ENCODE data around the gene REC8.

REC8 gene

GRCh38 chr14:24171422-24172260 is at the start of gene REC8:
Gene REC8, plus strand, starts transcription at chr14:24172080. Its CDS starts 473 bp downstream, at chr14:24172553.
- DNase-seq: peak; percentile 94

GRCh38 chr14:24122416-24122815 is 49.5 kb upstream of the REC8 start:
- no peak for DNase-seq

GRCh38 chr14:24122898-24123297 is 49.0 kb upstream of the REC8 start:
- no peak for DNase-seq

- DNase-seq: no peak
Observed at GRCh38 chr14:24123424-24124417, 48.2 kb upstream of the REC8 start.

GRCh38 chr14:24126939-24127338 is 44.9 kb upstream of the REC8 start:
- no peak for DNase-seq

GRCh38 chr14:24127673-24128072 is 44.2 kb upstream of the REC8 start:
- no peak for DNase-seq

- DNase-seq: no peak
Observed at GRCh38 chr14:24129410-24129998, 42.4 kb upstream of the REC8 start.

GRCh38 chr14:24130380-24130716 is 41.5 kb upstream of the REC8 start, which contains the start of gene FITM1:
Gene FITM1, plus strand, starts transcription at chr14:24130659. Its CDS starts 905 bp downstream, at chr14:24131564.
- no peak for DNase-seq

GRCh38 chr14:24130717-24131548 is 40.9 kb upstream of the REC8 start:
- no peak for DNase-seq

- DNase-seq: no peak
Observed at GRCh38 chr14:24131549-24131966, 40.3 kb upstream of the REC8 start.

- DNase-seq: no peak
Observed at GRCh38 chr14:24132061-24132685, 39.7 kb upstream of the REC8 start.

GRCh38 chr14:24132976-24133375 is 38.9 kb upstream of the REC8 start:
- no peak for DNase-seq

- DNase-seq: no peak
Observed at GRCh38 chr14:24133735-24134134, 38.1 kb upstream of the REC8 start.

- no peak for DNase-seq
Observed at GRCh38 chr14:24135584-24135833, 36.4 kb upstream of the REC8 start.

GRCh38 chr14:24135834-24136683 is 35.8 kb upstream of the REC8 start, which contains the start of gene PSME1:
Gene PSME1, plus strand, starts transcription at chr14:24136194. Its CDS starts 69 bp downstream, at chr14:24136263.
- DNase-seq: peak; percentile 93

- DNase-seq: no peak
Observed at GRCh38 chr14:24136684-24137528, 35.0 kb upstream of the REC8 start.

GRCh38 chr14:24137529-24138395 is 34.1 kb upstream of the REC8 start:
- no peak for DNase-seq

GRCh38 chr14:24138396-24139271 is 33.2 kb upstream of the REC8 start:
- no peak for DNase-seq

All from OCI-M1 (cell line).